Left ventricle myocardium inferior (tissue), 1 donor: ENCODE results near the gene ARHGAP31. TPM values are rescaled to one million over a fixed set of nuclear protein-coding genes. Genes with fewer than 3 reads are reported as not detected.
A peak's percentile ranks its signal among the peaks of the same experiment; 100 is the strongest.

Source experiments
- DNase-seq: peaks from one replicate; pipeline ENCODE4 v3.0.0-alpha.2; 2020
- H3K27ac ChIP-seq: fragments of 200-600 bp; replicated peaks from 2 replicates; pipeline ENCODE4 v1.8.0; 2021
- H3K27me3 ChIP-seq: fragments of 200-600 bp; 2 replicates; pipeline ENCODE4 v1.8.0; 2021; ENCODE audit warnings: low read depth
- H3K36me3 ChIP-seq: fragments of 200-600 bp; 2 replicates; pipeline ENCODE4 v1.8.0; 2021
- H3K4me1 ChIP-seq: fragments of 200-600 bp; 2 replicates; pipeline ENCODE4 v1.8.0; 2021
- H3K4me3 ChIP-seq: fragments of 200-600 bp; 2 replicates; pipeline ENCODE4 v1.8.0; 2021; ENCODE audit warnings: mild to moderate bottlenecking, moderate library complexity
- H3K9me3 ChIP-seq: fragments of 200-600 bp; replicated peaks from 2 replicates; pipeline ENCODE4 v1.8.0; 2021
- intact Hi-C: fragments of 100-400 bp; cut with micrococcal nuclease; formaldehyde crosslinking; loops from one replicate; pipeline ENCODE4 v1.11.0; 2022
- long read RNA-seq: library from polyadenylated mRNA; unstranded; transcript quantifications from one replicate; pipeline ENCODE4 v2.0.0, GENCODE V29; 2021
- total RNA-seq: library from RNA; stranded (reverse); fragmentation: NEBNext Ultra II Directional; extraction: Animal tissue kit (Norgen Biotek cat#: 25700); gene quantifications from one replicate; pipeline ENCODE4 v1.2.1, GENCODE V29; 2021
- TF ChIP-seq, protein P1 (sequence below): fragments of 200-600 bp; IDR thresholded peaks from 2 replicates; pipeline ENCODE4 v1.8.0; 2021; ENCODE audit warnings: antibody characterized with exemption, mild to moderate bottlenecking, borderline replicate concordance
- donor health status: DM: no; HTN: yes; CAD: no; lungs with severe emphysema.

Gene ARHGAP31
- total RNA-seq = 38.0 TPM
- long read RNA-seq, full-length matches to known transcripts = 11 of 44 reads
- long read RNA-seq, partial matches to known transcripts = 29 of 44 reads
- long read RNA-seq, other reads (novel, unspliced or antisense) = 4 of 44 reads

GRCh38 chr3:119293871-119294695 is at the start of gene ARHGAP31:
ARHGAP31 (plus strand) TSS chr3:119294383; CDS start chr3:119294905, 522 bp downstream.
- intact Hi-C loops = loop anchor here (10.0 kb wide), 1 partner anchor 61 kb away; no protein-coding TSS in a partner anchor
- peaks cover 73% of the 10 kb centered on the region for H3K4me1 ChIP-seq

GRCh38 chr3:119245778-119246177 is 48.4 kb upstream of the ARHGAP31 start:
- peak; percentile 36 for DNase-seq
- no peaks in the 10 kb centered on the region for H3K36me3 ChIP-seq
- H3K4me3 ChIP-seq = no peak overlapping the region
- peaks cover 22% of the 10 kb centered on the region for H3K9me3 ChIP-seq
- TF ChIP-seq, protein P1, sequence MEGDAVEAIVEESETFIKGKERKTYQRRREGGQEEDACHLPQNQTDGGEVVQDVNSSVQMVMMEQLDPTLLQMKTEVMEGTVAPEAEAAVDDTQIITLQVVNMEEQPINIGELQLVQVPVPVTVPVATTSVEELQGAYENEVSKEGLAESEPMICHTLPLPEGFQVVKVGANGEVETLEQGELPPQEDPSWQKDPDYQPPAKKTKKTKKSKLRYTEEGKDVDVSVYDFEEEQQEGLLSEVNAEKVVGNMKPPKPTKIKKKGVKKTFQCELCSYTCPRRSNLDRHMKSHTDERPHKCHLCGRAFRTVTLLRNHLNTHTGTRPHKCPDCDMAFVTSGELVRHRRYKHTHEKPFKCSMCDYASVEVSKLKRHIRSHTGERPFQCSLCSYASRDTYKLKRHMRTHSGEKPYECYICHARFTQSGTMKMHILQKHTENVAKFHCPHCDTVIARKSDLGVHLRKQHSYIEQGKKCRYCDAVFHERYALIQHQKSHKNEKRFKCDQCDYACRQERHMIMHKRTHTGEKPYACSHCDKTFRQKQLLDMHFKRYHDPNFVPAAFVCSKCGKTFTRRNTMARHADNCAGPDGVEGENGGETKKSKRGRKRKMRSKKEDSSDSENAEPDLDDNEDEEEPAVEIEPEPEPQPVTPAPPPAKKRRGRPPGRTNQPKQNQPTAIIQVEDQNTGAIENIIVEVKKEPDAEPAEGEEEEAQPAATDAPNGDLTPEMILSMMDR = no peak
- H3K27me3 ChIP-seq = no peaks in the 10 kb centered on the region
- H3K27ac ChIP-seq = no peak overlapping the region
- H3K4me1 ChIP-seq = peaks cover 19% of the 10 kb centered on the region
- intact Hi-C loops = no loop called here

More at GRCh38 chr3:119293871-119294695, at the start of gene ARHGAP31:
- Histone ChIP-seq H3K36me3 (no peaks in the 10 kb centered on the region), H3K9me3 (no peaks in the 10 kb centered on the region), H3K27me3 (no peaks in the 10 kb centered on the region), H3K27ac (peak within 1 kb of the TSS; percentile 98), H3K4me3 (peak within 1 kb of the TSS; percentile 86)
- peak; percentile 75 for DNase-seq
- TF ChIP-seq, protein P1 = no peak

DNA sequence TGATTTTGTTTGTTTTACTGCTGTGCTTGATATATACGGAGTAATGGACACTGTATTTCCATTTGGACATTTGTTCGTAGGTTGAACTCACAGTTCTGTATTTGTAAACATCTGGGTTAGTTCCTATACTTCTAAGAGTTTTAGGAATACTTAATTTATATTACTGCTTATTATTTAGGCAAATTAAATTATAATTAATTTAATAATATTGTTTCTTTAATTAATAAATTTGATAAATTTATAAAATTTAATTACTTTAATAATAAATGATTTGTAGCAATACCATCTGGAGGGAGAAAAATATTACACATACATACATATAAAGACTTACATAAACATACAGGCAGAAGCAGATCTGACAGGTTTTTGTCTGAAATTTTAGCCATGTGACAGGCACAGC is 39.0 kb upstream of the ARHGAP31 start:
- Histone ChIP-seq H3K4me3 (no peak overlapping the region), H3K9me3 (no peaks in the 10 kb centered on the region), H3K27me3 (no peaks in the 10 kb centered on the region), H3K36me3 (no peaks in the 10 kb centered on the region), H3K4me1 (peaks cover 14% of the 10 kb centered on the region), H3K27ac (no peak overlapping the region)
- DNase-seq = no peak
- intact Hi-C loops = no loop called here
- TF ChIP-seq, protein P1 = no peak

DNA sequence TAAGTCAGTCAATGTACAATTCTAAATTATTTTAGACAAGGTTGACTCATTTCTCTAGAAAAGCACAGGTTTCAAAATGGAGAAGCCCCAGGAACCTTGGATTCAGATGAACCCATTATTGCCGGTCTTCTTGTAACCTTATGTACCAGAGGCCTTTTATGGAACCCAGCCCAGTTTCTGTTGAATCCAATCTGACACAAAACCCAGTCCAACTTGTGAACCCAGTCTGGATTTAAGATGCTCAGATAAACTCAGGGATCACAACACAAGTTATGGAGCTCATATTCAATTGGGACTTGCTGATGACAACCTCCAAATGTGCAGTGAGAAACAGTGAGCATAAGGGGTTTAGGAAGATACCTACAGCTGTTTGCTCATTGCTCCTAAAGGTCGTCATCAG is 37.1 kb upstream of the ARHGAP31 start:
- H3K27ac ChIP-seq = no peak overlapping the region
- peaks cover 14% of the 10 kb centered on the region for H3K4me1 ChIP-seq
- no peak for DNase-seq
- TF ChIP-seq, protein P1 = no peak
- no peaks in the 10 kb centered on the region for H3K27me3 ChIP-seq
- no peaks in the 10 kb centered on the region for H3K36me3 ChIP-seq
- intact Hi-C loops = no loop called here
- H3K4me3 ChIP-seq = no peak overlapping the region
- H3K9me3 ChIP-seq = no peaks in the 10 kb centered on the region

- Histone ChIP-seq H3K4me1 (peaks cover 14% of the 10 kb centered on the region), H3K36me3 (no peaks in the 10 kb centered on the region), H3K4me3 (peak overlapping the region; percentile 24), H3K27ac (peak overlapping the region; percentile 45), H3K9me3 (no peaks in the 10 kb centered on the region), H3K27me3 (no peaks in the 10 kb centered on the region)
- TF ChIP-seq, protein P1 = no peak
- intact Hi-C loops = no loop called here
- DNase-seq = no peak
Observed at GRCh38 chr3:119257654-119258410, 36.4 kb upstream of the ARHGAP31 start.
